ACC112 (cell line): Measurements from ENCODE around the gene TAF5L.
"Not testable (repeated sequence)": the region's sequence is repeated elsewhere in the genome, so short reads cannot be mapped to it uniquely, and the experiment has no call there.

Experiments
- H2AFZ ChIP-seq: fragments of 200-600 bp; sonication (generic); one replicate; pipeline ENCODE4 v1.6.0; 2017; ENCODE audit warnings: antibody characterized with exemption, low read length; ENCODE audit not compliant: unreplicated experiment
- H3K27ac ChIP-seq: fragments of 200-600 bp; sonication (generic); 2 replicates; pipeline ENCODE4 v1.5.1; 2014; ENCODE audit warnings: low read depth, mild to moderate bottlenecking, antibody characterized with exemption, low read length, moderate library complexity
- H3K27me3 ChIP-seq: fragments of 200-600 bp; sonication (generic); 2 replicates; pipeline ENCODE4 v1.6.1; 2014; ENCODE audit warnings: mild to moderate bottlenecking, antibody characterized with exemption, low read length, moderate library complexity, mixed read lengths; ENCODE audit not compliant: insufficient read depth
- H3K36me3 ChIP-seq: fragments of 200-600 bp; sonication (generic); 2 replicates; pipeline ENCODE4 v1.6.1; 2016; ENCODE audit warnings: mild to moderate bottlenecking, antibody characterized with exemption, low read length, moderate library complexity, mixed read lengths; ENCODE audit not compliant: insufficient read depth
- H3K4me1 ChIP-seq: fragments of 200-600 bp; sonication (generic); one replicate; pipeline ENCODE4 v1.6.1; 2016; ENCODE audit warnings: low read length, mixed read lengths; ENCODE audit not compliant: insufficient read depth, unreplicated experiment, control insufficient read depth
- H3K4me3 ChIP-seq: fragments of 200-600 bp; sonication (generic); 2 replicates; pipeline ENCODE4 v1.5.1; 2014; ENCODE audit warnings: mild to moderate bottlenecking, low read depth, low read length
- H3K79me2 ChIP-seq: fragments of 200-600 bp; sonication (generic); one replicate; pipeline ENCODE4 v1.6.0; 2016; ENCODE audit warnings: low read length; ENCODE audit not compliant: control insufficient read depth, unreplicated experiment, insufficient read depth

TAF5L gene

GRCh38 chr1:229607370-229607769 lies 18.6 kb downstream of the TAF5L start:
- Histone ChIP-seq H3K27ac (no peak overlapping the region), H3K79me2 (no peaks in the 10 kb centered on the region), H3K4me1 (no peaks in the 10 kb centered on the region), H3K27me3 (no peaks in the 10 kb centered on the region), H3K36me3 (peaks cover 27% of the 10 kb centered on the region), H2AFZ (no peak overlapping the region), H3K4me3 (no peak overlapping the region)

GRCh38 chr1:229603371-229604005 lies 22.4 kb downstream of the TAF5L start:
- Histone ChIP-seq H3K4me3 (no peak overlapping the region), H3K79me2 (peaks cover 9% of the 10 kb centered on the region), H3K4me1 (no peaks in the 10 kb centered on the region), H3K27me3 (no peaks in the 10 kb centered on the region), H3K27ac (no peak overlapping the region), H2AFZ (no peak overlapping the region), H3K36me3 (peaks cover 37% of the 10 kb centered on the region)

GRCh38 chr1:229600229-229600628 lies 25.7 kb downstream of the TAF5L start:
- no peak overlapping the region for H2AFZ ChIP-seq
- no peak overlapping the region for H3K27ac ChIP-seq
- peaks cover 24% of the 10 kb centered on the region for H3K36me3 ChIP-seq
- H3K27me3 ChIP-seq = no peaks in the 10 kb centered on the region
- peaks cover 22% of the 10 kb centered on the region for H3K4me1 ChIP-seq
- H3K79me2 ChIP-seq = peaks cover 21% of the 10 kb centered on the region
- H3K4me3 ChIP-seq = no peak overlapping the region

- Histone ChIP-seq H3K27me3 (no peaks in the 10 kb centered on the region), H2AFZ (no peak overlapping the region), H3K4me3 (no peak overlapping the region), H3K36me3 (peaks cover 31% of the 10 kb centered on the region), H3K4me1 (peaks cover 22% of the 10 kb centered on the region), H3K27ac (peak overlapping the region; percentile 36; the same call in 1 of the 2 replicates), H3K79me2 (peaks cover 26% of the 10 kb centered on the region)
These were observed 26.5 kb downstream of the TAF5L start for GRCh38 chr1:229599218-229599954.

- H3K27me3 ChIP-seq = no peaks in the 10 kb centered on the region
- H3K27ac ChIP-seq = peak overlapping the region; percentile 82
- no peak overlapping the region for H3K4me3 ChIP-seq
- peaks cover 26% of the 10 kb centered on the region for H3K79me2 ChIP-seq
- peaks cover 22% of the 10 kb centered on the region for H3K4me1 ChIP-seq
- peaks cover 36% of the 10 kb centered on the region for H3K36me3 ChIP-seq
- no peak overlapping the region for H2AFZ ChIP-seq
These were observed 28.0 kb downstream of the TAF5L start for GRCh38 chr1:229597877-229598276.

- peaks cover 36% of the 10 kb centered on the region for H3K36me3 ChIP-seq
- H2AFZ ChIP-seq = no peak overlapping the region
- H3K4me3 ChIP-seq = no peak overlapping the region
These were observed 28.8 kb downstream of the TAF5L start for GRCh38 chr1:229596925-229597699.

GRCh38 chr1:229595876-229596275 lies 30.0 kb downstream of the TAF5L start:
- Histone ChIP-seq H3K36me3 (peaks cover 26% of the 10 kb centered on the region), H3K4me1 (peaks cover 22% of the 10 kb centered on the region), H3K79me2 (peaks cover 22% of the 10 kb centered on the region)

More at GRCh38 chr1:229596925-229597699, 28.8 kb downstream of the TAF5L start:
- H3K27ac ChIP-seq = peak overlapping the region; percentile 82
- no peaks in the 10 kb centered on the region for H3K27me3 ChIP-seq
- H3K4me1 ChIP-seq = peaks cover 22% of the 10 kb centered on the region
- H3K79me2 ChIP-seq = peaks cover 26% of the 10 kb centered on the region

GRCh38 chr1:229594227-229595008 lies 31.5 kb downstream of the TAF5L start:
- Histone ChIP-seq H3K4me1 (peaks cover 22% of the 10 kb centered on the region), H3K36me3 (peaks cover 14% of the 10 kb centered on the region), H3K4me3 (no peak overlapping the region), H3K27me3 (no peaks in the 10 kb centered on the region), H2AFZ (no peak overlapping the region), H3K79me2 (peaks cover 19% of the 10 kb centered on the region), H3K27ac (no peak overlapping the region)

More at GRCh38 chr1:229595876-229596275, 30.0 kb downstream of the TAF5L start:
- not testable (repeated sequence) for H3K27ac ChIP-seq, H3K4me3 ChIP-seq, H2AFZ ChIP-seq, H3K27me3 ChIP-seq

- Histone ChIP-seq H3K4me1 (peaks cover 22% of the 10 kb centered on the region), H3K27ac (no peak overlapping the region), H3K27me3 (no peaks in the 10 kb centered on the region), H2AFZ (no peak overlapping the region), H3K79me2 (peaks cover 17% of the 10 kb centered on the region), H3K36me3 (peaks cover 12% of the 10 kb centered on the region; the same call in 1 of the 2 replicates), H3K4me3 (no peak overlapping the region)
These were observed 32.1 kb downstream of the TAF5L start for GRCh38 chr1:229593800-229594199.

- no peak overlapping the region for H2AFZ ChIP-seq
- no peak overlapping the region for H3K27ac ChIP-seq
- H3K4me3 ChIP-seq = no peak overlapping the region
- H3K36me3 ChIP-seq = peaks cover 12% of the 10 kb centered on the region; the same call in 1 of the 2 replicates
- H3K27me3 ChIP-seq = no peaks in the 10 kb centered on the region
- H3K79me2 ChIP-seq = peaks cover 4% of the 10 kb centered on the region
- no peaks in the 10 kb centered on the region for H3K4me1 ChIP-seq
These were observed 35.8 kb downstream of the TAF5L start for GRCh38 chr1:229590119-229590518.
